Suprapubic skin (tissue), 3 donors: Measurements from ENCODE around the gene TANGO6.

Experiments used
- CTCF ChIP-seq, 2 donors: fragments of 200-600 bp in 1 of 2; fragments of 450-650 bp in 1 of 2; sonication (generic) in 1 of 2; IDR thresholded peaks; one replicate each; pipeline ENCODE4 v1.5.1; 2016 to 2019; ENCODE audit warnings: antibody characterized with exemption in 2 of 2, mild to moderate bottlenecking in 1 of 2, moderate library complexity in 1 of 2
- EP300 ChIP-seq: sonication (generic); formaldehyde crosslinking; IDR thresholded peaks from one replicate; pipeline ENCODE4 v1.6.1; 2017; ENCODE audit warnings: antibody characterized with exemption
- POLR2A ChIP-seq, 2 donors: fragments of 450-650 bp; IDR thresholded peaks; one replicate each; pipeline ENCODE4 v1.6.1; 2017; ENCODE audit warnings: antibody characterized with exemption in 2 of 2, mild to moderate bottlenecking in 2 of 2, moderate library complexity in 2 of 2

GRCh38 chr16:68978303-68978954 is 135.1 kb downstream of the TANGO6 start:
- TF ChIP-seq POLR2A (IDR thresholded peaks at IDR 0.05) (no peak), CTCF (IDR thresholded peaks at IDR 0.05) (no peak), EP300 (no peak)
